Islet of Langerhans (tissue), 1 donor: ENCODE results near the gene TMEM87A.

ENCODE experiments used
- FAIRE-seq: peaks from one replicate; lab custom pipeline; 2011; peaks lifted over from hg19 to GRCh38; lab: Jason Lieb, UNC

Gene TMEM87A

GRCh38 chr15:42202653-42203052 is 70.6 kb downstream of the TMEM87A start:
- no peak for FAIRE-seq

DNA sequence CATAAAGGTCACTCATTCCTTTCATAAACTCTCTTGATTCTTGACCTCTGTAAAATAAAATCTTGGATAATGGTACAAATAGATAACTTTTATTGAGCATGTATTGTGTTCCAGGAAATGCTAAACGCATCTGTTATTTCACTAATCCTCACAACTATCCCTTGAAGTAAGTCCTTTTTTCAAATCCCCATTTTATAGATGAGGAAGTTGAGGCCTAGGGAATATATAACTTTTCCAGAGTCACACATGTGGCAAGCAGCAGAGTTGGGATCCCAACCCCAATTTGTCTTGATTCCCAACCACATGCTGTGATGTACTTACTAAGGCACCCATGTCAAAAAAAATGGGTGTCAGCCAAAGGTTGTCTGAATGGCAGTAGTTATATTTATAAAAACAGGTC is 71.4 kb downstream of the TMEM87A start:
- no peak for FAIRE-seq

DNA sequence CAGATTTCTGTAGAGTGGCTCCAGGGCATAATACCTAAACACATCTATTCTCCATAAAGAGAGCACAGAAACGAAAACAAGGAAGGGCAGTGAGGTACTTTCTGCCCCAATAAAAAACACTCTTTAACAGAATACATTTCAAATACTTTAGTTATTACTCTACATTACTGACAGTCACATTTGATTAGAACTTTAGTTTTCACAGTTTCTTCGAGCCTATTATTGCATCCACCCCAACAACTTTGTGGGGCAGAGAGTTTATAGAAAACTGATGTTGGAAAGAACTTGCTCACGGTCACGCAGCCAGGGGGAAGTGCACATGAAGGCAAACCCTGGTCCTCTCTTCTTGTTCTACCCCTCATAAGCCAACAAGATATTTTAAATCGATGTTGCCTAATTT is 74.1 kb downstream of the TMEM87A start:
- no peak for FAIRE-seq

DNA sequence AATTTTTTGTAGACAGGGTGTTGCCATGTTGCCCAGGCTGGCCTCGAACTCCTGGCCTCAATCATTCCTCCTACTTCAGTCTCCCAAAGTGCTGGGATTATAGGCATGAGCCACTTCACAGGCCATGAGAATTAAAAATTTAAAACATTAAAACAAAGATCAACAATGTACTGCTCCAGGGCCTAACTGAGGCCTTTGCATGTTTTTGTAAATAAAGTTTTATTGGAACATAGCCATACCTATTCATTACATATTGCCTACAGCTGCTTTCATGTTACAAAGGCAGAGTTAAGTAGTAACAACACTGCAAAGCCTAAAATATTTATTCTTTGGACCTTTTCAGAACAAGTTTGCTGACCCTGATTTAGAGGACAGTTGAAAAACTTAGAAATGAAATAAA is 74.7 kb downstream of the TMEM87A start:
- FAIRE-seq = no peak

DNA sequence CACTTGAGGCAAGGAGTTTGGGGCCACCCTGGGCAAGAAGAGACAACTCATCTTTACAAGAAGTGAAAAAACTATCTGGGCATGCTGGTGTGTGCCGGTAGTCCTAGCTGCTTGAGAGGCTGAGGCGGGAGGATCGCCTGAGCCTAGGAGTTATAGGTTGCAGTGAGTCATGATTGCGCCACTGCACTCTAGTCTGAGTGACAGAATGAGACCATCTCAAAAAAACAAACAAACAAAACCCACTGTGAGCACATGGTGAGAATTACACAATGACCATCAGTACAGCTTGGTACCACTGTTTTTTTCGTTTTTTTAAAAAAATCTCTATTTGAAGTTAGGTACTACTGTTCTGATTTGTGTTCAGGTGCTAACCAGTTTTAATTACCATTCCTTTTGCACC is 78.7 kb downstream of the TMEM87A start:
- no peak for FAIRE-seq

DNA sequence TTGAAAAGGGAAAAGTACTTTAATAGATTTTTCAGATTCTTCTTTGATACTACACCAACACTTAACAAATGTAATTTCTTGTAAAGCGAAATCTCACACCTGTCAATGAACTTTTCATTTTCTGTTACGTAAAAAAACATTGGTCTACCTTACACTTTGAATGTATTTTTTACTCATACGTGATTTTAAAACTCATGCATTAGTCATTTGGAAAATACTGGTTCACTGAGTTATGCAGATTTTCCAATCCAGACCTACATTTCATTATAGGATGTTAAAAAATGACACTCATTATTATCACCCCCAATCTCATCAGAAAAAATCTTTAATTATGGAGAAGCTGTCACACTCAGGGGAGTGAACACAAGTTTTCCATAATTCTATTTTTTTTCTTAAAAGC is 79.8 kb downstream of the TMEM87A start:
- no peak for FAIRE-seq

DNA sequence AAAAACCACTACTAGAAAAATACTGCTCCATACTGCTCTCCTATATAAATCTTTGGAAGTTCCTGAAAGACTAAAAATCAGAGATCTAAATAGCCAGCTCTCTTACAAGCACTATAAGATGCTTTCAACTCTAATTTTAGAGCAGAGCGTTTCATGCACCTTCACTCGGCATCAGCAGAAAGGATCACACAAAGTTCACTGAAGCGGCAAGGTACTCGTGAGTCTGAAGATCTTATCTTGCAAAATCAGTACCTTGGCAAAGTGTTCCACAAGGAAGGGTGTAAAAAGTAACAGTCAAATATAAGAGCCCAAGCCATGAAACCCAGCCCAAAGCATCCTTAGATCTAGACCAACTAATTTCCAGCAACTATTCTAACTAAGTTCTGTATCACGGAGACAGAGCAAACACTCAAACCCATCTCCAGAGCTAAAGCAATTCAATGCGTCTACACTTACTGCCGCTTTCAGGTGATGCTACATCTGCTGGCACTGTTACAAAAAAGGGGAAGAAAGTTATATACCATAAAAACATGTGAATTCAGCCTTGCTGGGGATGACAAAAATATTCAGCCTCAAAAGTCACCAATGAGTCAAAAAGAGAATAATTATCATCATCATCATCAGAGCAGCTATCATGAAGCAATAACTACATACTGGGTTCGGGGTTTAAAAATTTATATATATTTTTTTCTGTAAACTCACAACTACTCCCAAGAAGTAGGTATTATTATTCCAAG is 81.5 kb downstream of the TMEM87A start:
- no peak for FAIRE-seq

GRCh38 chr15:42190370-42190769 is 82.9 kb downstream of the TMEM87A start:
- no peak for FAIRE-seq

GRCh38 chr15:42185801-42186200 is 87.4 kb downstream of the TMEM87A start:
- FAIRE-seq = no peak

DNA sequence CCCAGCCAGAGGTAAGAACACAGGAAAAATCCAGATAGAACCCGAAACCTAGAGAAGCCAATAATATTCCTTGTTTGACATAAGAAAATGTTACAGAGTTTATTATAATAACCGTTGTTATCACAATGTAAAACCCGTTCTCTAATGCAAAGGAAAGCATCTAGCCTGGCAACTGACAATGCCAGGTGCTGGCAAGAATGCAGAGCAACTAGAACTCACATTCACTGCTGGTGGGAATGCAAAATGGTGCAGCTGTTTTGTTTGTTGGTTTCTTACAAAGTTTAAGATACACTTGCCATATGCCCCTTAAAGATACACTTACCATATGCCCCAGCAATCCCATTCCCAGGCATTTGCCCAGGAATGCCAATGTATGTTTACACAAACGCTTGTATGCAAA is 88.5 kb downstream of the TMEM87A start:
- no peak for FAIRE-seq

- FAIRE-seq = no peak
These were observed 88.9 kb downstream of the TMEM87A start for GRCh38 chr15:42184296-42184695.

GRCh38 chr15:42182961-42183360 is 90.3 kb downstream of the TMEM87A start:
- no peak for FAIRE-seq

GRCh38 chr15:42182328-42182886 is 90.8 kb downstream of the TMEM87A start:
- FAIRE-seq = no peak

DNA sequence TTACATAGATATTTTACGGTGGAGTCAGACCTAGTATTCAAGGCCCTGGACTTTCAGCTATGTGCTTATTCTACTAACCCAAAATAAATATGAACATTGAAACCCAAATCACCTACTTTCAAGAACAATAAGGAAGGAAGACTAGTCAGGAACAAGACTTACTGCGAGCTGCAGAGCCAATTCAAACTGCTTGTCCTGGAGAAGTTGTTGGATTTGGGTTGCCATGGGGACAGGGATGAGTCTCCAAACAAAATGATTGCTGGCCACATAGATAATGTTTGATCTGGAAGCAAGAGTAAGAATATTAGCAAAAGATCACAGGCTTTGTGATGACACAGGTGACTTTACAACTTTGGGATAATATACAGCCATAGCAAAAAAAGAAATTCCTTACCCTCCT is 95.2 kb downstream of the TMEM87A start:
- no peak for FAIRE-seq

- no peak for FAIRE-seq
These were observed 97.6 kb downstream of the TMEM87A start for GRCh38 chr15:42175671-42176070.

- no peak for FAIRE-seq
These were observed 100.8 kb downstream of the TMEM87A start for GRCh38 chr15:42172475-42172874.

DNA sequence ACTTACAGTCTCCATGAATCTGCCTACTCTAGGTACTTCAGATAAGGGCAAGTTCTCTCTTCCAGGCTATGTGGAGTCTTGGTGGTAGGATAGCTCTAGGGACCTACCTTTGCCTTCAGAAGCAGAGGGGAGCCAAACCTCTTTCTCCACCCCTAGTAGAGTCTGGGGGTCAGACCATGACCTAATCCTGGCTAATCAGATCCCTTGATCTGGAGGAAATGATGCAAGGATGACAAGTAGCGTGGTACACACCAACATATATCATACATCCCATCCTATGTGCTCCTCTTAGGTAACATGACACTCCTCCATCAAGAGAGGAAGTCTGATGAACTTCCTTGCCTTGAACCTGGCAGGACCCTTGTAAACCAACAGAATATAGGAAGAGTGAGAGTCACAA is 101.4 kb downstream of the TMEM87A start:
- FAIRE-seq = no peak

DNA sequence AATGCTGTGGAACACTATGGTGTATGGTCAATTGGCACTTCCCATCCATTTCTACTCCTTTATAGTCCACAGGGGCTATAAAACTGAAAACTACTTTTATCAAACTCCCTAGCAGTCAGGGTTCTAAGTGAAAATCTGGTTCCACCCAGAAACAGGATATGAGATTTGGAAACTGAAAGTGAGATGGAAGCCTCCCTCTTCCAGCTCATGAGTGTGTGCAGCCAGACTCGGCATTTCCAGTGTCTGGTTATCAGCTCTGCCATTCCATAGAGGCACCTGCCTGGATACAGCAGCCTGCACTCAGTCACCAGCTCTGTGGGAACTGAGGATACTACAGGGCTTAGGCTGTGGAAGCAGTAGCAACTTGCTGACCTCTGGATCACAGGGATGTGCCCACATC is 102.1 kb downstream of the TMEM87A start:
- FAIRE-seq = no peak

- FAIRE-seq = no peak
These were observed 106.8 kb downstream of the TMEM87A start for GRCh38 chr15:42166225-42166940.

GRCh38 chr15:42165106-42165505 is 108.1 kb downstream of the TMEM87A start:
- no peak for FAIRE-seq

DNA sequence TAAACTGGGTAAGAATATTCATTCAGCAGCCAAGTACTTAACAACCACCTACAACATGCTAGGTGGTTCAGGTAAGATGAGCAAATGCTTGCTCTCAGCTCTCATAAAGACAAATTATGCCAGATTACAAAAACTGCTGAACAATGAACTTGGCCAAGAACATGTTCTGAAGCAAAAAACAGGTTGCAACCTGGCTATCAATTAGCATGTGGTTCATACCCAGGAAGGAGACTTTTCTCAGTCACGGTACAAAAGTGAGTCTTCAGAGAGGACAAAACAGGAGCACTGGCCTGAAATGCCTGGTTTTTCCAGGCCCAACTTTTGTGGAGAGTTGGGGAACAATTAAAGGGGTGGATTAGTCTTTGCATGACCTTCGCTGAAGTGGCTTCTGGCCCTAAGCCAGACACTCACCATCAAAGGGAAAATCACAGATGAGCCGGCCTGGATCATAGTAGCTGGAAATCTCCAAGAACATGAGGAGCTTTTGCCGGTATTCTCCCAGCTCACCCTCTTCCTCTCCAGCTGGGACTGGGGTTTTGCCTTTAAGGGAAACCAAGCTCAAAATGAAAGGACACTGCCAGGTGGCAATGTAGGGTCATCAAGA is 109.2 kb downstream of the TMEM87A start:
- no peak for FAIRE-seq

GRCh38 chr15:42163291-42163690 is 109.9 kb downstream of the TMEM87A start:
- FAIRE-seq = no peak
